CD4-positive, alpha-beta T cell (primary cell): ENCODE data around the gene FBXL12. TPM values are rescaled to one million over a fixed set of nuclear protein-coding genes. Genes with fewer than 3 reads are reported as not detected.
"Not testable (repeated sequence)": the region's sequence is repeated elsewhere in the genome, so short reads cannot be mapped to it uniquely, and the experiment has no call there.

Source experiments
- ATAC-seq: fragments of 200-7000 bp; cut with Tn5 transposase; one replicate; pipeline ENCODE4 v1.10.0; 2022; ENCODE audit warnings: mild to moderate bottlenecking; ENCODE audit not compliant: poor library complexity
- CTCF ChIA-PET: fragments of 350-600 bp; sonication (Branson Sonifier 250); formaldehyde crosslinking; loops from one replicate; lab custom pipeline; 2021; ENCODE audit warnings: antibody characterized with exemption, inconsistent platforms; lab: Charles Lee
- POLR2A ChIA-PET: fragments of 350-600 bp; sonication (Branson Sonifier 250); formaldehyde crosslinking; loops from one replicate; lab custom pipeline; 2021; ENCODE audit warnings: antibody characterized with exemption, inconsistent platforms; lab: Charles Lee
- DNase-seq, 14 experiments: peaks; one replicate each; pipeline ENCODE4 v3.0.0-alpha.2; 2013 to 2020; ENCODE audit warnings: mixed read lengths in 2 of 14
- H3K27ac ChIP-seq, 2 donors: one replicate each; pipeline versions ENCODE4 v1.5.1 to v1.7.0; 2013; ENCODE audit warnings: low read length in 2 of 2, low read depth in 1 of 2, mild to moderate bottlenecking in 1 of 2
- H3K27me3 ChIP-seq, 2 experiments: 1 replicate in 1 of 2; 2 replicates in 1 of 2; pipeline versions ENCODE4 v1.6.1 to v1.7.0; 2013; ENCODE audit warnings: low read length in 2 of 2, control low read depth in 1 of 2, mild to moderate bottlenecking in 1 of 2, moderate library complexity in 1 of 2; ENCODE audit not compliant: insufficient read depth in 2 of 2, control insufficient read depth in 1 of 2
- H3K36me3 ChIP-seq: one replicate; pipeline ENCODE4 v1.6.1; 2013; ENCODE audit warnings: low read length, control low read depth; ENCODE audit not compliant: insufficient read depth
- H3K4me1 ChIP-seq: one replicate; pipeline ENCODE4 v1.6.1; 2013; ENCODE audit warnings: low read length, control low read depth; ENCODE audit not compliant: insufficient read depth
- H3K4me3 ChIP-seq: one replicate; pipeline ENCODE4 v1.5.1; 2013; ENCODE audit warnings: mild to moderate bottlenecking, low read length, moderate library complexity
- H3K9me3 ChIP-seq, 2 experiments: 1 replicate in 1 of 2; 2 replicates in 1 of 2; pipeline versions ENCODE4 v1.6.1 to v1.7.0; 2013; ENCODE audit warnings: low read length in 2 of 2, mild to moderate bottlenecking in 2 of 2, control low read depth in 1 of 2, moderate library complexity in 1 of 2; ENCODE audit not compliant: control insufficient read depth in 1 of 2, insufficient read depth in 1 of 2
- H3K27ac Mint-ChIP-seq: one replicate; pipeline ENCODE4 v1.8.0; 2020; ENCODE audit warnings: mixed read lengths
- H3K27me3 Mint-ChIP-seq: one replicate; pipeline ENCODE4 v1.8.0; 2021; ENCODE audit warnings: mixed read lengths
- H3K36me3 Mint-ChIP-seq: one replicate; pipeline ENCODE4 v1.8.0; 2021; ENCODE audit warnings: low read depth, mixed read lengths
- H3K4me1 Mint-ChIP-seq: one replicate; pipeline ENCODE4 v1.8.0; 2021; ENCODE audit warnings: low read depth, mixed read lengths
- H3K4me3 Mint-ChIP-seq: one replicate; pipeline ENCODE4 v1.8.0; 2020; ENCODE audit warnings: mild to moderate bottlenecking, mixed read lengths
- H3K9me3 Mint-ChIP-seq: one replicate; pipeline ENCODE4 v1.8.0; 2020; ENCODE audit warnings: mixed read lengths
- intact Hi-C, 2 experiments: fragments of 100-400 bp; cut with DNase I in 1 of 2; cut with micrococcal nuclease in 1 of 2; formaldehyde crosslinking; loops; one replicate each; pipeline versions ENCODE4 v1.15.1 to v1.9.0; 2023 to 2025; cut with DNase I, micrococcal nuclease
- total RNA-seq, 174 experiments: library from RNA in 2 of 174; stranded (reverse) in 2 of 174; gene quantifications; one replicate each; pipeline ENCODE4 v1.2.3 and lab custom pipeline; 2021 to 2026
- TF ChIP-seq, protein P1 (sequence below): fragments of 200-600 bp; IDR thresholded peaks from one replicate; pipeline ENCODE4 v1.8.0; 2022; ENCODE audit warnings: antibody characterized with exemption, mild to moderate bottlenecking

Gene FBXL12
- total RNA-seq, 2 experiments from 2014 or later = 33.4 to 38.4 TPM

GRCh38 chr19:9785367-9786331 is 33.2 kb downstream of the FBXL12 start:
- peaks cover 19% of the 10 kb centered on the region for H3K4me1 ChIP-seq
- ATAC-seq (peak; percentile 84), DNase-seq (peak; percentile 92 to 99 (median 98))
- no peaks in the 10 kb centered on the region for H3K9me3 Mint-ChIP-seq
- peak overlapping the region; percentile 87 to 92 for H3K27ac ChIP-seq
- peak overlapping the region; percentile 94 for H3K4me3 Mint-ChIP-seq
- no peaks in the 10 kb centered on the region for H3K27me3 ChIP-seq
- H3K27ac Mint-ChIP-seq = peak overlapping the region; percentile 91
- CTCF ChIA-PET = interaction anchor here (0.7 kb wide), 1 partner anchor 18 kb away, joined by 4 read pairs; no protein-coding TSS in a partner anchor
- peaks cover 9% of the 10 kb centered on the region for H3K36me3 Mint-ChIP-seq
- H3K9me3 ChIP-seq = no peaks in the 10 kb centered on the region
- TF ChIP-seq, protein P1, sequence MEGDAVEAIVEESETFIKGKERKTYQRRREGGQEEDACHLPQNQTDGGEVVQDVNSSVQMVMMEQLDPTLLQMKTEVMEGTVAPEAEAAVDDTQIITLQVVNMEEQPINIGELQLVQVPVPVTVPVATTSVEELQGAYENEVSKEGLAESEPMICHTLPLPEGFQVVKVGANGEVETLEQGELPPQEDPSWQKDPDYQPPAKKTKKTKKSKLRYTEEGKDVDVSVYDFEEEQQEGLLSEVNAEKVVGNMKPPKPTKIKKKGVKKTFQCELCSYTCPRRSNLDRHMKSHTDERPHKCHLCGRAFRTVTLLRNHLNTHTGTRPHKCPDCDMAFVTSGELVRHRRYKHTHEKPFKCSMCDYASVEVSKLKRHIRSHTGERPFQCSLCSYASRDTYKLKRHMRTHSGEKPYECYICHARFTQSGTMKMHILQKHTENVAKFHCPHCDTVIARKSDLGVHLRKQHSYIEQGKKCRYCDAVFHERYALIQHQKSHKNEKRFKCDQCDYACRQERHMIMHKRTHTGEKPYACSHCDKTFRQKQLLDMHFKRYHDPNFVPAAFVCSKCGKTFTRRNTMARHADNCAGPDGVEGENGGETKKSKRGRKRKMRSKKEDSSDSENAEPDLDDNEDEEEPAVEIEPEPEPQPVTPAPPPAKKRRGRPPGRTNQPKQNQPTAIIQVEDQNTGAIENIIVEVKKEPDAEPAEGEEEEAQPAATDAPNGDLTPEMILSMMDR = no peak
- H3K4me1 Mint-ChIP-seq = peaks cover 31% of the 10 kb centered on the region
- POLR2A ChIA-PET = interaction anchor here (0.9 to 1.2 kb wide), 2 partner anchors 17 to 18 kb away, joined by 3 to 5 read pairs; partner anchors contain the start of gene ZNF846
- intact Hi-C loops = loop anchor here (1.0 to 2.0 kb wide), 3 partner anchors 17 to 34 kb away; partner anchors contain the start of genes ZNF846 (in 2 of the 2) and FBXL12 (in 1 of the 2)
- peak overlapping the region; percentile 69 for H3K4me3 ChIP-seq
- no peaks in the 10 kb centered on the region for H3K36me3 ChIP-seq
- H3K27me3 Mint-ChIP-seq = no peaks in the 10 kb centered on the region

GRCh38 chr19:9784163-9784496 is 34.7 kb downstream of the FBXL12 start:
- intact Hi-C loops = loop anchor here in 1 of 2 experiments (2.0 kb wide), 1 partner anchor 15 kb away; the partner anchor contains the start of gene ZNF846
- peak overlapping the region; percentile 94 for H3K4me3 Mint-ChIP-seq

DNA sequence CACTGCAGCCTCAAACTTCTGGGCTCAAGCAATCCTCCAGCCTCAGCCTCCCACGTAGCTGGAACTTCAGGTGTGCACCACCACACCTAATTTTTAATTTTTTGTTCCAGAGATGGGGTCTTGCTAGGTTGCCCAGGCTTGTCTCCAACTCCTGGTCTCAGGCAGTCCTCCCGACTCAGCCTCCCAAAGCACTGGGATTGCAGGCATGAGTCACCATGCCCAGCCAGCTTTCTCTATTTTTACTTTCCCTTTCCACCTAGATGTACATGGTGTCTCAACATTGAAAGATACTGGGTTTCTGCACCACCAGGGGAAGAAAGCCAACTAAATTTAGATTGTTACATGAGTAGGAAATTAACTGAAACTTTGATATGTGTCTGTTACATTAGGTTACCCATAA is 36.5 kb downstream of the FBXL12 start:
- peaks cover 4 to 15% of the 10 kb centered on the region in 2 experiments for H3K9me3 ChIP-seq
- H3K27ac ChIP-seq = no peak overlapping the region
- TF ChIP-seq, protein P1 = no peak
- Mint-ChIP-seq H3K4me3 (no peak overlapping the region), H3K27ac (no peak overlapping the region), H3K36me3 (peaks cover 23% of the 10 kb centered on the region), H3K4me1 (peaks cover 24% of the 10 kb centered on the region), H3K27me3 (no peaks in the 10 kb centered on the region), H3K9me3 (peaks cover 6% of the 10 kb centered on the region)
- no peaks in the 10 kb centered on the region for H3K27me3 ChIP-seq
- no peak overlapping the region for H3K4me3 ChIP-seq
- ATAC-seq (no peak), DNase-seq (no peak)
- intact Hi-C loops = no loop called here
- ChIA-PET CTCF (no interaction called here), POLR2A (interaction anchor here (1.8 kb wide), 1 partner anchor 14 kb away, joined by 7 read pairs; the partner anchor contains the start of gene ZNF846)
- H3K36me3 ChIP-seq = no peaks in the 10 kb centered on the region
- H3K4me1 ChIP-seq = peaks cover 19% of the 10 kb centered on the region

More at GRCh38 chr19:9784163-9784496, 34.7 kb downstream of the FBXL12 start:
- POLR2A ChIA-PET, ATAC-seq, CTCF ChIA-PET, H3K36me3 ChIP-seq, H3K27ac ChIP-seq, DNase-seq, H3K4me3 ChIP-seq, H3K27me3 Mint-ChIP-seq, H3K9me3 Mint-ChIP-seq, H3K27me3 ChIP-seq, H3K9me3 ChIP-seq: not testable (repeated sequence)
- peaks cover 19% of the 10 kb centered on the region for H3K4me1 ChIP-seq
- H3K27ac Mint-ChIP-seq = peak overlapping the region; percentile 91
- peaks cover 24% of the 10 kb centered on the region for H3K4me1 Mint-ChIP-seq
- H3K36me3 Mint-ChIP-seq = peaks cover 11% of the 10 kb centered on the region
